Effector memory CD4-positive, alpha-beta T cell (primary cell): ENCODE data around the gene SPRN.

Experiments
- DNase-seq, 3 donors: peaks; one replicate each; pipeline ENCODE4 v3.0.0-alpha.2; 2020
- H3K27ac ChIP-seq: 2 replicates; pipeline ENCODE4 v1.7.0; 2013; ENCODE audit warnings: mild to moderate bottlenecking, low read length, moderate library complexity; ENCODE audit not compliant: insufficient read depth, poor library complexity, severe bottlenecking
- H3K27me3 ChIP-seq: replicated peaks from 2 replicates; pipeline ENCODE4 v1.7.0; 2013; ENCODE audit warnings: mild to moderate bottlenecking, low read length; ENCODE audit not compliant: insufficient read depth, control insufficient read depth, poor library complexity, severe bottlenecking
- H3K36me3 ChIP-seq: 2 replicates; pipeline ENCODE4 v1.7.0; 2013; ENCODE audit warnings: mild to moderate bottlenecking, low read length, moderate library complexity; ENCODE audit not compliant: control insufficient read depth, insufficient read depth
- H3K4me1 ChIP-seq: 2 replicates; pipeline ENCODE4 v1.7.0; 2013; ENCODE audit warnings: low read length, mild to moderate bottlenecking; ENCODE audit not compliant: control insufficient read depth, insufficient read depth, poor library complexity, severe bottlenecking
- H3K4me3 ChIP-seq: 2 replicates; pipeline ENCODE4 v1.7.0; 2013; ENCODE audit warnings: low read length, low read depth, mild to moderate bottlenecking; ENCODE audit not compliant: insufficient read depth, poor library complexity, severe bottlenecking
- H3K9me3 ChIP-seq: 2 replicates; pipeline ENCODE4 v1.7.0; 2013; ENCODE audit warnings: mild to moderate bottlenecking, low read length, moderate library complexity; ENCODE audit not compliant: control insufficient read depth

SPRN gene

GRCh38 chr10:133456041-133456951 lies 31.9 kb upstream of the SPRN start:
- Histone ChIP-seq H3K27ac (no peak overlapping the region), H3K4me3 (no peak overlapping the region), H3K27me3 (no peaks in the 10 kb centered on the region), H3K36me3 (no peaks in the 10 kb centered on the region), H3K4me1 (no peaks in the 10 kb centered on the region), H3K9me3 (no peaks in the 10 kb centered on the region)
- DNase-seq, result no peak

GRCh38 chr10:133455611-133456031 lies 31.2 kb upstream of the SPRN start:
- H3K4me1 ChIP-seq, result no peaks in the 10 kb centered on the region
- H3K4me3 ChIP-seq, result no peak overlapping the region
- no peaks in the 10 kb centered on the region for H3K9me3 ChIP-seq
- H3K36me3 ChIP-seq, result no peaks in the 10 kb centered on the region
- no peaks in the 10 kb centered on the region for H3K27me3 ChIP-seq
- no peak overlapping the region for H3K27ac ChIP-seq
- DNase-seq, result no peak

GRCh38 chr10:133455196-133455595 lies 30.8 kb upstream of the SPRN start:
- no peak for DNase-seq
- H3K27ac ChIP-seq, result no peak overlapping the region
- no peaks in the 10 kb centered on the region for H3K27me3 ChIP-seq
- no peaks in the 10 kb centered on the region for H3K4me1 ChIP-seq
- no peaks in the 10 kb centered on the region for H3K9me3 ChIP-seq
- H3K4me3 ChIP-seq, result no peak overlapping the region
- H3K36me3 ChIP-seq, result no peaks in the 10 kb centered on the region

- H3K36me3 ChIP-seq, result no peaks in the 10 kb centered on the region
- H3K27me3 ChIP-seq, result no peaks in the 10 kb centered on the region
- no peak overlapping the region for H3K27ac ChIP-seq
- H3K9me3 ChIP-seq, result no peaks in the 10 kb centered on the region
- H3K4me3 ChIP-seq, result no peak overlapping the region
- no peak for DNase-seq
- no peaks in the 10 kb centered on the region for H3K4me1 ChIP-seq
These were observed 29.9 kb upstream of the SPRN start for GRCh38 chr10:133454204-133454893.

GRCh38 chr10:133453516-133454203 lies 29.2 kb upstream of the SPRN start, which contains the start of gene SCART1:
SCART1 (plus strand) TSS chr10:133453945; CDS start chr10:133453998, 53 bp downstream.
- H3K27ac ChIP-seq, result no peak within 1 kb of the TSS
- H3K9me3 ChIP-seq, result no peaks in the 10 kb centered on the region
- H3K27me3 ChIP-seq, result no peaks in the 10 kb centered on the region
- H3K4me3 ChIP-seq, result no peak within 1 kb of the TSS
- peak in 2 of 3 donors; percentile 26 to 64 for DNase-seq
- H3K36me3 ChIP-seq, result no peaks in the 10 kb centered on the region
- H3K4me1 ChIP-seq, result no peaks in the 10 kb centered on the region

- no peak overlapping the region for H3K4me3 ChIP-seq
- no peaks in the 10 kb centered on the region for H3K27me3 ChIP-seq
- H3K9me3 ChIP-seq, result peaks cover 2% of the 10 kb centered on the region
- DNase-seq, result no peak
- no peaks in the 10 kb centered on the region for H3K4me1 ChIP-seq
- H3K36me3 ChIP-seq, result no peaks in the 10 kb centered on the region
- H3K27ac ChIP-seq, result no peak overlapping the region
These were observed 28.0 kb upstream of the SPRN start for GRCh38 chr10:133452453-133452852.

DNA sequence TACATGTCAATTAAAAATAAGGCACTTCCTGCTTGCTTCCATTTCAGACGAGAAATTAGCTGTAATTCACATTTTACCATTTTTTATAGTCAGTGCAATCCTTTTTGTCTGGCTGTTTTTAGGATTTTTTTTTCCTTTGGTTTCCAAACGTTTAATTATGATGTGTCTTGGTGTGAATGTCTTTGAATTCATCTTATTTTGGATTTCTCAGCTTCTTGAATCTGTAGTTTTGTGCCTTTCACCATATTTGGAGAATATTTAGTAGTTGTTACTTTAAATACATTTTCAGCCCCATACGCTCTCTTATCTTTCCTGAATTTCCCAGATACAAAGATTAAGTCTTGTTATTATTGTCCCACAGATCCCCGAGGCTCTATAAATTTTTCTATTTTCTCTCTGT lies 26.9 kb upstream of the SPRN start:
- Histone ChIP-seq H3K9me3 (peaks cover 13% of the 10 kb centered on the region), H3K27me3 (no peaks in the 10 kb centered on the region), H3K36me3 (peaks cover 3% of the 10 kb centered on the region), H3K4me3 (no peak overlapping the region), H3K27ac (no peak overlapping the region), H3K4me1 (no peaks in the 10 kb centered on the region)
- DNase-seq, result no peak

DNA sequence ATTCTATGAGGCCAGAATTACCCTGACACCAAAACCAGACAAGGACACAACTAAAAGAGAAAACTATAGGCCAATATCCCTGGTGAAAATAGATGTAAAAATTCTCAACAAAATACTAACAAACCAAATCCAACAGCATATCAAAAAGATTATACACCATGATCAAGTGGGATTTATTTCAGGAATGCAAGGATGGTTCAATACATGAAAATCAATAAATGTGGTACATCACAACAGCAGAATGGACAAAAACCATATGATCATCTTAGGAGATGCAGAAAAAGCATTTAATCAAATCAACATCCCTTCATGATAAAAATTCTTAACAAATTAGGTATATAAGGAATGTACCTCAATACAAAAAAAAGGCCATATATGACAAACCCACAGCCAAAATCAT lies 23.7 kb upstream of the SPRN start:
- peaks cover 13% of the 10 kb centered on the region for H3K9me3 ChIP-seq
- no peak overlapping the region for H3K27ac ChIP-seq
- H3K4me1 ChIP-seq, result no peaks in the 10 kb centered on the region
- no peak for DNase-seq
- no peaks in the 10 kb centered on the region for H3K27me3 ChIP-seq
- no peak overlapping the region for H3K4me3 ChIP-seq
- peaks cover 3% of the 10 kb centered on the region for H3K36me3 ChIP-seq

DNA sequence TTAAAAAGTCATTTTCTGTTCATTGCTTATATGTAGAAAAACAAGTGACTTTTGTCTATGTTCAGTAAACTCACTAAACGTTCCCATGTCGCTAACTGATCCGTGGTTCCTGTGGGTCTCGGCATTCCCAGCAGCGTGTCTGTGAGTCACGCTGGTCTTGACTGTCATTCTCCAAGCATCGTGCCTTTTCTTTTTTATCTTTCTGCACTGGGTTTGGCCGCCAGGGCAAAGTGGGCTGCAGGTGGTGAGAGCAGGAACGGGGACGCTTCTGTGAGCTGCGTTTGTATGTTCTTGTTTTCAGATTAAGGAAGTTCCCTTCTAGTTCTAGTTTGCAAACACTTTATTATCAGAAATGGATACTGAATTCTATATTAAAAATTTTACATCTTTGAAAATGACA lies 22.6 kb upstream of the SPRN start:
- Histone ChIP-seq H3K4me1 (peaks cover 8% of the 10 kb centered on the region), H3K36me3 (peaks cover 3% of the 10 kb centered on the region), H3K4me3 (no peak overlapping the region), H3K9me3 (peaks cover 13% of the 10 kb centered on the region), H3K27ac (no peak overlapping the region), H3K27me3 (no peaks in the 10 kb centered on the region)
- no peak for DNase-seq
